ACHN (cell line): ENCODE measurements around the gene FHIT.

ENCODE experiments used
- DNase-seq: peaks from one replicate; pipeline ENCODE4 v3.0.0-alpha.2; 2015
- in situ Hi-C: cut with HindIII; loops from 2 replicates; pipeline ENCODE4 v1.10.0; 2017; ENCODE audit warnings: low sequenced_read_pairs, low pct_ligation_motif_present, low pct_unique_long_range_greater_than_20kb

FHIT gene

DNA sequence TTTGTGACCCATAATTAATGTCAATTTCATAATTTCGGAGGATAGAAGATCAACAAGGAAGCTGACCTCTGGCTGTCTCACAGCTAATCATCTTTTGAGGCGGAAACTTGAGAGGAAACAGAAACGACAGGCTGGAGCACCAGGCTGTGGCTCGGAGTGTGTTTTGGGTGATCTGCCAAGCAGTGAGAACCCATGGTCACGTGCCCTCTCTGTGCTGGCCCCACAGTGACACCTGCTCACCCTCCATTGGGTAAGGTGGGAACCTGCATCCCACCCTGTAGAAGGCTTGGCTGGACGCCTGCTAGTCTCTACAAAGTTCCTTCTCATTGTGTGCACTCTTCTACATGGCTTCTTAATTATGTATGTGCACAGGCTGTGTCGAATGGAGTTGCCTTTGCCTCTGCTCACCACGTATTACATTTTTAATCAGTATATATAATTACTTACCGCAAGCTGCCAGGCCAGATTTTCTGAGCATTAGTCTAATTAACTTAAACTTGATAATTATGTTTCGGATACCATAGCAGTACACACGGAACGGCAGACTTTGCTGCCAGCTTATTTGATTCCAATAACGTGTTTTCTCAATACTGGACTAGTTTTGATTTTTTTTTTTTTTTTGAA lies 1482.0 kb downstream of the FHIT start:
- in situ Hi-C loops = no loop called here
- DNase-seq = no peak

DNA sequence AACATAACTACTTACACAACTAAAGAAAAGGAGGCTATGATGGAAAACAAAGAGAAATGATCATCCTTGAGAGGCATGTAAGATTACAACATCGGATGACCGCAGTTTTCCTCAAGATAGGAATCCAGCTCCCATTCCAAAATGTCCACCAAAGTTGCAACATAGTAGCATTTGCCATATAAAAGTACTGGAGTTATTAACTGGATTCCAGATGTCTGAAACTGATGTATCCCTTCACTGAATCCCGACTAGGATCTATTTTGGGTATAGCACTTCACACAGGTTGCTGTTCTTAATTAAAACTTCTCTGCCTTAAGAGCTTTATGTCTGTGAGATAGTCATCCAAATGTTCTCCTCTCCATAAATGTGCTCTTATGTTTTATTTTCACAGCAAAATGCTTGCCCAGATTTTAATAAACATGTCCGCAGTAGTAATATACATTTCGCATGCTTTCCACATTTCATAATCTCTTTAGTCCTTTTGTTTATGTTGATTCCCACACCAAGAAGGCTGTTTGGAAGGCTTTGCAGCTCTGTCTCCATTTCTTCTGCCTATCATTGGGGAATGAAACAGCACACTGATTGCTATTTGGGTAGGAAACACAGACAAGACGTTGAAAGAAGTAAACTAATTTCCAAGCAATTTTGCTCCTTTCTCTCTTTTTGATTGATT lies 1484.9 kb downstream of the FHIT start:
- no peak for DNase-seq
- in situ Hi-C loops = no loop called here

DNA sequence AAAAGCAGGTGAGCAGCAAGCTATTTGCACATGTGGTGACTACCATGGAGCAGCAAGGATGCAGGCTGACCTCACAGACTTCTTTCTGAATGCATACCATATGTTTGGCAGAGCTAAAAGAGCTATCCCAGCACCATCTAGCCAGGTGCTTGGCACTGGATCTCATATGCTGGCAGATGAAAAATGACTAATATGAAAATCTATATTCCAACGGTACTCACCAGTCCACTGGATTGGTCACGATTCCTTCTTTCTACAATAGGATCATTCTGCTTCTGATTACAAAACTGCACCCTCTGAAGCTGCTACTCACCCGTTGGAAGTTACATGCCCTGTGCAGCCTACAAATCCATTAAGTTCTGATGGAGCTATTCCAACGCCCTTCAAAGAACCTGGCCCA lies 1487.1 kb downstream of the FHIT start:
- in situ Hi-C loops = no loop called here
- DNase-seq = no peak

DNA sequence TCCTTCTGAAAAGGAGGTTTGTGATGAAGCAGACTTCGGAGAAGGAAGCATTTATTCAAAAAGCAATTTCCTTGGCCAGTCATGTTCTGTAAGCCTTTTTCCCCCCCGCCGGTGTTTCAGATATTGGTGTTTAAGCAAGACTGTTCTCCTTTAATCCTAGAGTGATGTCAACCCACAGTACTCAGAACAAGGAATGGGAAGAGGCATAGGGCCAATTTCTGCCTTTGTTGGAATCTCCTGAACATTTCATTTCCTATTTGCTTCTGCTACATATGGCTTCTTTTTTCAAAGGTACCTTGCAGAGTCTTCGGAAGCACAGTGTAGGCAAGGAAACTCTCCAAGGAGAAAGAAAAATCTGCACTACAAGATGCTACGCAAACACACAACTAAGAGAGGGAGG lies 1488.3 kb downstream of the FHIT start:
- in situ Hi-C loops = no loop called here
- no peak for DNase-seq

GRCh38 chr3:59759298-59760031 lies 1491.8 kb downstream of the FHIT start:
- DNase-seq = no peak
- in situ Hi-C loops = no loop called here

DNA sequence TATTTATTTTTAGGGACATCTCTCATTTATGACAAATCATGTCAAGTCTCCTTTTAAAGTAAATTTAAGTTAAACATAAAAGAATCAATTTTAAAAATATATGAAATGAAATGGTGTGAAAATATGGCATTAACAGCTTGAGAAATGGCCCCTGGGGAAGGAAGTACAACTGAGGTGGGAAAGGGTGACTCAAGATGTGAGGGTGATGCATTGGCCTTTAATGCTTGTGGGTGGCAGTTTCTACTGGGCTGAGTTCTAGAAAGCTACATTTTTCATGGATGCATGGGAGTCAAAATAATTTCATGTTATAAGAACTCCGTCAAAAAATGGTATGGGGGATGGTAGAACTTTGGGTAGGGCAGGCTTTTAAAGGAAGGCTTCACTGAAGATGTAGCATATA lies 1492.6 kb downstream of the FHIT start:
- DNase-seq = no peak
- in situ Hi-C loops = no loop called here

DNA sequence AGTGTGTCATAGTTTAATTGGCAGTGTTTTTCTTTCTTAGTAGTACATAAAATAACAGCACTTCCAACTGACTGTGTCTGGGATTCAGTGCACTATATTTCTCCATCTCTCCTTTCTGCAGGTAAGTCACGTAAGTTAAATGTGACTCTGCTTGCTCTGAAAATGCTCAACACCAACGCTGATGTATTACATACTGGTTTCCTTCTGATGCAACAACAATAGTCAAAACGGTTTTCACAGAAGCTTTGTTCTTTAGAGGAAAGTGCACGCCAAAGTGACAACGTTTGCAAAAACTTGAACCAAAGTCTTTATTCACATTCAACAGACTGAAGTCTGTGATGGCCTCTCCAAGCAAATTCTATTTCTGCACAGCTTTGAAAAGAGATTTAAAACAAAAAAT lies 1494.3 kb downstream of the FHIT start:
- in situ Hi-C loops = no loop called here
- no peak for DNase-seq

GRCh38 chr3:59754456-59755129 lies 1496.7 kb downstream of the FHIT start:
- in situ Hi-C loops = no loop called here
- no peak for DNase-seq

DNA sequence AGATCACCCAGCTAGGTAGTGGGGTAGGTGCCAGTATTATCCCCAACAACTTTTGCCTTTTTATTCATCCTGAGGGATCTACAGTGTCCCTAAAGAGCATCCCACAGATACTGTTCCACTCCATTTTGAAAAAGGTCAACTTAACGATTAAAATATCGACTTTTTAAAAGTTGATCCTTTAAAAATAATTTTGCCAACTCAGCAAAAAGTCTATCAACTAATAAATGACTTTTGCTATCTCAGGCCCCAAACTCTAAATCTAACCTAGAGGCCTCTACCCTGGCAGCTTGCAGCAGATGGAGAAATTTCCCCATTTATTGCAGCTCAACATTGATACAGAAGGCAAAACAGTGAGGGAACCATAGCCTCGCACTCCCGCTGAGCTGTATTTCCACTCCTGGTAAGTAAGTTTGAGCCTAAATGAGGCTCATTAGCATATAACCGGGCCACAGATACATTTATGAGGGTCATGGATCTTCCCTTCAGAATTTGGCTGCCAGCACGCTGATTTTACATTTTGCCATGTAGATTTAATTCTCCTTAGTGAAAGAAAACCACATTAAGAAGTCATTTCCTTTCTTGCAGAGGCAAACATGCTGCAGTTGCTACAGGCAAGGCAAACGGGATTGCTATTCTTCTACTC lies 1497.3 kb downstream of the FHIT start:
- in situ Hi-C loops = no loop called here
- DNase-seq = no peak

- in situ Hi-C loops = no loop called here
These were observed 1498.3 kb downstream of the FHIT start for GRCh38 chr3:59752925-59753324.

GRCh38 chr3:59751606-59752005 lies 1499.6 kb downstream of the FHIT start:
- DNase-seq = no peak
- in situ Hi-C loops = no loop called here

More at GRCh38 chr3:59752925-59753324, 1498.3 kb downstream of the FHIT start:
- no peak for DNase-seq

- in situ Hi-C loops = no loop called here
- no peak for DNase-seq
These were observed 1500.9 kb downstream of the FHIT start for GRCh38 chr3:59750391-59750790.

DNA sequence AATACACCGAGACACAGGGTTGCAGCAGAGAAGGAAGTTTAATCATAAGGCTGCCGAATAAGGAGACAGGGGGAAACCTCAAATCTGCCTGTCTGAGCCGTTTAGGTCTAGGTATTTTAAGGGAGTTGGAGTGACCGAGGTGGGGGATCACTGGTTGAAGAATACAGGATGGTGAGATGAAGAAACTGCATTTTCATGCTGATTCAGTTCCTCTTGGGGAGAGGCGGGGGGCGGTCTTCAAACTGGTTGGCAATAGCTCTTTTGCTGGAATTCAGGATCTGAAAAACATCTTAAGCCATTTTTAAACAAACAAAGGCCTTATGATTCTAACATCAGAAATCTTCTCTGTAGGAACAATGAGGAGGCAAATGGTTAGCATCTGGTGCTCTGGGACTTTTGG lies 1502.0 kb downstream of the FHIT start:
- DNase-seq = no peak
- in situ Hi-C loops = no loop called here

DNA sequence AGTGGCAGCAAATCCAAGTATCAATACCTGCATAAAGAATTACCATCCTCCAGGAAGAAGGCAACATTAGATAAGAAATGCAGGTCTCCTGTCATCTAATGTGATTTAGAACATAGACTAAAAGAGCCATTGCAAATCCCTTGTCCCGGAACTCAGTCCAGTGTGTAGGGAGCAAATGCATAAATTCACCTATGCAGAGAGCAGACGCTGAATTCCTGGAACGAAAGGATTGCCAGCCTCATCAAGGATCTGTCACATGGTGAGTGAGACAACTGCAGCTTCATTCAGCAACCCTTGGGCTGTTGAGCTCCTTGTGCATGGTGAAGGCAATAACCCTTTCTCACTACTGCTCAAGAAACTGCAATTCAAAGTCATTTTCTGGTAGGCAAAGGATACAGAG lies 1504.7 kb downstream of the FHIT start:
- in situ Hi-C loops = no loop called here
- no peak for DNase-seq

GRCh38 chr3:59737241-59737640 lies 1514.0 kb downstream of the FHIT start:
- DNase-seq = no peak
- in situ Hi-C loops = no loop called here

GRCh38 chr3:59734061-59734460 lies 1517.2 kb downstream of the FHIT start:
- in situ Hi-C loops = no loop called here
- DNase-seq = no peak

GRCh38 chr3:59733041-59733809 lies 1518.0 kb downstream of the FHIT start:
- DNase-seq = no peak
- in situ Hi-C loops = no loop called here

DNA sequence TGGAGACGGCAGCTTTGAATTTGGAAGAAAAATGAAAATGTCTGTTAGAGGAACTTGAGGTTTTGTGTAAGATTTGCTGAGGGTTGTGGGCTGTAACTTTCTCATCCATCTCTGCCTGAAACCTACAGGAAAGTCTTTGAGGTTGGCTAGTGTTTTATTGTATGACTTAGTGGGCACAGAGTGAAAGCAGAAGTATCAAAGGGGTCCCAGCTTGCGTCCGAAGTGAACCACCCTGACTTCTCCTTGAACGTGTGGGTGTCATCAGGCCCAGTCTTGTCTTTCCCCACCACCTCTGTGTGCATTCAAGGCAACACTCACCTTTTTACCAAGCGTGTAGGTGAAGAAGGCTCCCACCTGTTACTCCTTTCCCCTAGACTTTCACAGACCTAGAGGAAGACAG lies 1519.3 kb downstream of the FHIT start:
- DNase-seq = no peak
- in situ Hi-C loops = no loop called here
